Fibroblast of lung (primary cell): ENCODE results near the gene MRAS. TPM values are rescaled to one million over a fixed set of nuclear protein-coding genes. Genes with fewer than 3 reads are reported as not detected.
A peak's percentile ranks its signal among the peaks of the same experiment; 100 is the strongest.

Experiments
- DNase-seq, 2 donors: peaks; one replicate each; pipeline versions ENCODE4 v3.0.0 to v3.0.0-alpha.2; 2010; ENCODE audit warnings: low read depth in 2 of 2
- H2AFZ ChIP-seq: 2 replicates; pipeline ENCODE4 v1.5.1; 2012; ENCODE audit warnings: low read length, control low read depth, inconsistent platforms
- H3K27ac ChIP-seq: 2 replicates; pipeline ENCODE4 v1.5.1; 2011; ENCODE audit warnings: low read length, control low read depth; ENCODE audit not compliant: insufficient read depth
- H3K27me3 ChIP-seq: 2 replicates; pipeline ENCODE4 v1.5.1; 2011; ENCODE audit warnings: mild to moderate bottlenecking, low read length; ENCODE audit not compliant: control insufficient read depth, insufficient read depth
- H3K36me3 ChIP-seq: 2 replicates; pipeline ENCODE4 v1.5.1; 2011; ENCODE audit warnings: low read length; ENCODE audit not compliant: control insufficient read depth, insufficient read depth
- H3K4me1 ChIP-seq: 2 replicates; pipeline ENCODE4 v1.5.1; 2011; ENCODE audit warnings: low read length; ENCODE audit not compliant: control insufficient read depth, insufficient read depth; ENCODE audit errors: extremely low read depth
- H3K4me2 ChIP-seq: 2 replicates; pipeline ENCODE4 v1.5.1; 2011; ENCODE audit warnings: low read length, control low read depth; ENCODE audit not compliant: insufficient read depth; ENCODE audit errors: extremely low read depth
- H3K4me3 ChIP-seq, 4 experiments: fragments of 200-600 bp in 1 of 4; sonication (generic) in 1 of 4; replicated peaks in 1 of 4; 2 replicates each; pipeline ENCODE4 v1.5.1; 2011 to 2016; ENCODE audit warnings: low read length in 4 of 4, low read depth in 3 of 4, mild to moderate bottlenecking in 3 of 4, control low read depth in 2 of 4, inconsistent platforms in 1 of 4, mixed read lengths in 1 of 4; ENCODE audit not compliant: insufficient read depth in 1 of 4; ENCODE audit errors: control extremely low read depth in 1 of 4
- H3K79me2 ChIP-seq: 2 replicates; pipeline ENCODE4 v1.5.1; 2012; ENCODE audit warnings: mild to moderate bottlenecking, low read length, inconsistent platforms; ENCODE audit not compliant: control insufficient read depth, insufficient read depth
- H3K9ac ChIP-seq: 2 replicates; pipeline ENCODE4 v1.5.1; 2011; ENCODE audit warnings: mild to moderate bottlenecking, low read length, control low read depth; ENCODE audit not compliant: insufficient read depth
- H3K9me3 ChIP-seq: 2 replicates; pipeline ENCODE4 v1.5.1; 2012; ENCODE audit warnings: low read depth, low read length; ENCODE audit not compliant: control insufficient read depth, insufficient read depth
- H4K20me1 ChIP-seq: 2 replicates; pipeline ENCODE4 v1.5.1; 2011; ENCODE audit warnings: low read length; ENCODE audit not compliant: control insufficient read depth, insufficient read depth; ENCODE audit errors: extremely low read depth
- EZH2 ChIP-seq: IDR thresholded peaks from 2 replicates; pipeline ENCODE4 v1.5.1; 2012; ENCODE audit warnings: low read length, control low read depth, mild to moderate bottlenecking; ENCODE audit errors: missing control alignments
- polyA plus RNA-seq, 2 donors: library from polyadenylated mRNA; depleted of rRNA in 1 of 2; stranded (reverse) in 1 of 2; unstranded in 1 of 2; fragments of >200 nt; gene quantifications; 2 replicates each; pipeline ENCODE4 v1.2.1, GENCODE V29; 2011 to 2012; ENCODE audit warnings: missing spikeins in 1 of 2
- total RNA-seq: library from RNA; depleted of rRNA; stranded (reverse); fragments of >200 nt; gene quantifications from 2 replicates; pipeline ENCODE4 v1.2.1, GENCODE V29; 2014
- TF ChIP-seq, protein P1 (sequence below), 2 donors: IDR thresholded peaks in 1 of 2; conservative IDR thresholded peaks in 1 of 2; 1 replicate in 1 of 2; 2 replicates in 1 of 2; pipeline ENCODE4 v1.5.1; 2011 to 2012; ENCODE audit warnings: low read length in 2 of 2, control low read depth in 1 of 2, inconsistent platforms in 1 of 2, low read depth in 1 of 2, mild to moderate bottlenecking in 1 of 2

MRAS gene
- total and polyA plus RNA-seq, 2 donors (not counting 1 experiment from before 2014, with no cell fraction given): 35.3 to 73.0 TPM

DNA sequence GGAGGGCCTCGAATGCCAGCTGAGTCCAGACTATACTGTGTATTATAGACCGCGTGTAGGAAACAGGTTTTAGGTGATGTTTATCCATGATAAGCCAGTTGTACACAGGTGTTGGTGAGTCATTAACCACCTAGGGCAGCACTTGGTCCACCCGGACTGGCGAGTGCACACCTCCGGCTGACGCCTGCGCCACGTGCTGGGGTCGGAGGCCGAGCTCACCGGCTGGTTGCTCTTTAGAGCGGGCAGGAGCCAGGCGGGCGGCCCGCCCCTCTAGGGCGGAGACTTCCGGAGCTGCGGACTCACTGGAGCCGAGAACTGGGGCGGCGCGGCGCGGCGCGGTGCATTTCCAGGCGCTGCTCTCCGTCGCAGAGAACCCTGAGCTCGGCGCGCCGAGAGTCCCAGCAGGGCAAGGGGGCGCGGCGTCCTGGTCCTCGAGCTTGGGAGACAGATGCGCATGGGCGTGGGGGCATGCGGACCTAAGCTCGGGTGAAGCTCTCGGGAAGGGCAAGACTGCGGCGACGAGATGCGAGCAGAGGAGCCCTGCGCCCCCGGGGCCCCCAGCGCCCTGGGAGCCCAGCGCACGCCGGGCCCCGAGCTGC, 86.0 kb downstream of the MRAS start, which contains the start of gene ESYT3:
Gene ESYT3, plus strand, starts transcription at position 341 of the 599 bp plus-strand sequence. Its CDS starts 183 bp downstream, at position 524.
- peaks cover 37% of the 10 kb centered on the region for H3K27me3 ChIP-seq
- no peaks in the 10 kb centered on the region for H3K9me3 ChIP-seq
- H3K9ac ChIP-seq: no peak within 1 kb of the TSS
- H4K20me1 ChIP-seq: no peaks in the 10 kb centered on the region
- peak within 1 kb of the TSS; percentile 6 to 50 (median 20) for H3K4me3 ChIP-seq
- H3K4me2 ChIP-seq: peak within 1 kb of the TSS; percentile 26
- TF ChIP-seq, protein P1, sequence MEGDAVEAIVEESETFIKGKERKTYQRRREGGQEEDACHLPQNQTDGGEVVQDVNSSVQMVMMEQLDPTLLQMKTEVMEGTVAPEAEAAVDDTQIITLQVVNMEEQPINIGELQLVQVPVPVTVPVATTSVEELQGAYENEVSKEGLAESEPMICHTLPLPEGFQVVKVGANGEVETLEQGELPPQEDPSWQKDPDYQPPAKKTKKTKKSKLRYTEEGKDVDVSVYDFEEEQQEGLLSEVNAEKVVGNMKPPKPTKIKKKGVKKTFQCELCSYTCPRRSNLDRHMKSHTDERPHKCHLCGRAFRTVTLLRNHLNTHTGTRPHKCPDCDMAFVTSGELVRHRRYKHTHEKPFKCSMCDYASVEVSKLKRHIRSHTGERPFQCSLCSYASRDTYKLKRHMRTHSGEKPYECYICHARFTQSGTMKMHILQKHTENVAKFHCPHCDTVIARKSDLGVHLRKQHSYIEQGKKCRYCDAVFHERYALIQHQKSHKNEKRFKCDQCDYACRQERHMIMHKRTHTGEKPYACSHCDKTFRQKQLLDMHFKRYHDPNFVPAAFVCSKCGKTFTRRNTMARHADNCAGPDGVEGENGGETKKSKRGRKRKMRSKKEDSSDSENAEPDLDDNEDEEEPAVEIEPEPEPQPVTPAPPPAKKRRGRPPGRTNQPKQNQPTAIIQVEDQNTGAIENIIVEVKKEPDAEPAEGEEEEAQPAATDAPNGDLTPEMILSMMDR (conservative IDR thresholded peaks at IDR 0.05 in 1 of 2, IDR thresholded peaks at IDR 0.05 in 1 of 2; ENCODE audit: low read depth in 1 of 2, low read length in 2 of 2): no peak
- TF ChIP-seq EZH2: no peak
- DNase-seq: peak; percentile 26 to 63
- no peaks in the 10 kb centered on the region for H3K36me3 ChIP-seq
- H3K79me2 ChIP-seq: no peaks in the 10 kb centered on the region
- H3K27ac ChIP-seq: no peak within 1 kb of the TSS
- no peak within 1 kb of the TSS for H2AFZ ChIP-seq
- no peaks in the 10 kb centered on the region for H3K4me1 ChIP-seq

GRCh38 chr3:138434875-138435772, 86.7 kb downstream of the MRAS start:
- Histone ChIP-seq H3K27ac (no peak overlapping the region), H3K4me1 (no peaks in the 10 kb centered on the region), H3K36me3 (no peaks in the 10 kb centered on the region), H3K27me3 (peaks cover 37% of the 10 kb centered on the region), H3K4me2 (peak overlapping the region; percentile 26), H3K4me3 (peak overlapping the region; percentile 6 to 50 (median 20)), H2AFZ (no peak overlapping the region), H3K79me2 (no peaks in the 10 kb centered on the region), H4K20me1 (no peaks in the 10 kb centered on the region), H3K9me3 (no peaks in the 10 kb centered on the region), H3K9ac (no peak overlapping the region)
- TF ChIP-seq, protein P1 (conservative IDR thresholded peaks at IDR 0.05 in 1 of 2, IDR thresholded peaks at IDR 0.05 in 1 of 2; ENCODE audit: low read depth in 1 of 2, low read length in 2 of 2): no peak
- peak; percentile 92 for TF ChIP-seq EZH2
- DNase-seq: peak in 1 of 2 donors; percentile 30

DNA sequence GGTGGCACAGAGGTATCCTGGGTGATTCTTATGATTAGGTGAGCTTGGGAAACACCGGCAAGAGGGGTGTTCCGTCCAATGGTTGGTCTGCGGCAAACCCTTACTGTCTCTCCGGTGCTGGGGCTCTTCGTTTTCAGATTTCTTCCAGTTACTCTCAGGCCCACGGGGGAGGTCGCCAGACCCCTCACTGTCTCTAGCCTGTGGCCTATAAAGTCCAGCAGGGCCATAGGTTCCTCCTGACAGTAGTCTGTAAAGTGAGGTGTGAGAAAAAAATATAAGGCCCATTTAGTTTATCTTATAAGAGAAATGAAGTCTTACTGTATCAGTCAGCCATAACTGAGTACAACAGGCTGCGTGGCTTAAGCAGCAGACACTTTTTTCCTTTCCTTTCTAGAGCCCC, 87.5 kb downstream of the MRAS start:
- no peak overlapping the region for H2AFZ ChIP-seq
- no peaks in the 10 kb centered on the region for H3K36me3 ChIP-seq
- H3K4me3 ChIP-seq: no peak overlapping the region
- H3K9me3 ChIP-seq: no peaks in the 10 kb centered on the region
- H3K27me3 ChIP-seq: peaks cover 37% of the 10 kb centered on the region
- H3K4me2 ChIP-seq: no peak overlapping the region
- no peak overlapping the region for H3K27ac ChIP-seq
- H4K20me1 ChIP-seq: no peaks in the 10 kb centered on the region
- DNase-seq: no peak
- H3K79me2 ChIP-seq: no peaks in the 10 kb centered on the region
- TF ChIP-seq, protein P1 (conservative IDR thresholded peaks at IDR 0.05 in 1 of 2, IDR thresholded peaks at IDR 0.05 in 1 of 2; ENCODE audit: low read depth in 1 of 2, low read length in 2 of 2): no peak
- TF ChIP-seq EZH2: no peak
- no peak overlapping the region for H3K9ac ChIP-seq
- no peaks in the 10 kb centered on the region for H3K4me1 ChIP-seq
